Islet precursor cell (in vitro differentiated cells): Measurements from ENCODE around the gene RBMS3.

Source experiments
- DNase-seq: peaks from one replicate; pipeline ENCODE4 v3.0.0-alpha.2; 2018

Gene RBMS3

DNA sequence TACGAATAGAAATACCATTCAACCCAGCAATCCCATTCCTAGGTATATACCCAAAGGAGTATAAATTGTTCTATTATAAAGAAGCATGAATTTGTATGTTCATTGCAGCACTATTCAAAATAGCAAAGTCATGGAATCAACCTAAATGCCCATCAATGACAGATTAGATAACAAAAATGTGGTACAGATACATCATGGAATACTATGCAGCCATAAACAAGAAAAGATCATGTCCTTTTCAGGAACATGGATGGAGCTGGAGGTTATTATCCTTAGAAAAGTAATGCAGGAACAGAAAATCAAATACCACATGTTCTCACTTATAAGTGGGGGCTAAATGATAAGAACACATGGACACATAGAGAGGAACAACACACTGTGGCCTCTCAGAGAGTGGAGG lies 571.9 kb downstream of the RBMS3 start:
- no peak for DNase-seq

DNA sequence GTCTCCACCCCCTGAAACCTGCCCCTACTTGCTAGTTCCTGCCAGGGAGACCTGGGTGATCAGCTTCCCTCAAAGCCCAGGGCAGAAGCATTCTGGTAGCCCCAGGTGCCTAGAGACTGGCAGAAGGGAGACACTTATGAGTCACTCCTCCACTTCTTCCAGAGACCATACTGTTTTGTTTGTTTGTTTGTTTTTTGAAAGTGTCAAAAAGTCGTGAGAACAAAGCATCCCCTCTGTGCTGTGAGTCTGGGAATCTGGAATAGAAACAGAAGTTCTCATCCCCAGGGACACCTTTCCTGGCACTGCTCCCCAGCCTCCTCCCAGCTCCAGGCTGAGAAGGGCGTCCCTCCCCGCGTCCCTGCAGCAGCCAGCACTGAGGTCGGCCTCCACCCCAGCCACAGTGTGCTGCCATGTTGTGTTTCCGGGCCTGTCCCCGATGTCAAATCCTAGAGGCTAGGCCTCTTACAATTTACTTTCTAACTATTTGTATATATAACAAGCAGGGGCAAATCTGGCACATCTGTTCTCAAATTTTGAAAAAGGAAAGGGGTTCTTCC lies 573.0 kb downstream of the RBMS3 start:
- peak; percentile 70 for DNase-seq

DNA sequence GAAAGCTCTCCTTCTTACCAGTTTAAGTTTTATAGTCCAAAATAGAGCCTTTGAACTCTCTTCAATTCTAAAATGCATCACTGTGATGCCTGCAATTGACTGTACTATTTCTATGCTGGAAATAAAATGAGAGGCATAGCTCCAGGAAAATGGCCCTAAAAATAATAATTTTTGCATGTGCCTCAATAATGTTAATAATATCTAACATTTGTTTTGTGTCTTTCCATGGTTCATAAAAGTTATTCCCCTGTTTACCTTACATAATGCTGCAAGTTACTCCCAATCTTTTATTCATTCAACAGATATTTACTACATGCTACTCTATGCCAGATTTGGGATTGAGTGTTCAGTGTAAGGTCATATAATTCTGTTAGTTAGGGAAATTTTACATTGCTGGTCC lies 574.0 kb downstream of the RBMS3 start:
- no peak for DNase-seq

DNA sequence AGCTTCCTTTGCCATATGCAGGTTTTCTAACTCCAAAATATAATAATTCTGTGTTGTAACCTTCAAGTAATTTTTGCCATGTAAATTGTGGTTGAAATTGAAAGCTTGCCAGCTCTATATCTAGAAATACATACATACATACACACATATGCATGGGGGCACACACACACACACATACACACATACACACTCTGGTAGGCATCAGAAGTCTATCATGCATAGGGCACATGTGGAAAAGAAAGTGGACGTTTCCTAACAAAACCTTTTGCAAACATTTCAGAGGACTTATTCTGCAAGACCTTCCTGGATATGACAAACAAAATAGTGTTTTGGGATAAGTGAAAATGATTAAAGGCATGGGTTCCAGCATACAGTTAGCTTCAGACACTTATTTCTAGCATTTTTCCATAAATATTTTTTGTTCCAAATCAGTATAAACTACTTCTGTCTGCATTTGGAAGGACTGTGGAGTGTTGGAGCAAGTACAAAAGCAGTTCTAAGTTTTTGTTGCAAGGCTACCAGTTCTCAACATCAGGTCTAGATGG lies 578.9 kb downstream of the RBMS3 start:
- DNase-seq, result no peak

DNA sequence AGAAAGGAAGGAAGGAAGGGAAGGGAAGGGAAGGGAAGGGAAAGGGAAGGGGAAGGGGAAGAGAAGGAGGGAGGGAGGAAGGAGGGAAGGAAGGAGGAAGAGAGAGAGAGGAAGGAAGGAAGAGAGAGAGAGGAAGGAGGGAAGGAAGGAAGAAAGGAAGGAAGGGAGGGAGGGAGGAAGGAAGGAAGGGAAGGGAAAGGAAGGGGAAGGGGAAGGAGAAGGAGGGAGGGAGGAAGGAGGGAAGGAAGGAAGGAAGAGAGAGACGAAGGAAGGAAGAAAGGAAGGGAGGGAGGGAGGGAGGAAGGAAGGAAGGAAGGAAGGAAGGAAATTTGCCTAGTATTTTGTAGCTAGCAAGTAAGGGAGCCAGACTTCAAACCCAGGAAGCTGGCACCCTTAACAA lies 583.9 kb downstream of the RBMS3 start:
- no peak for DNase-seq

DNA sequence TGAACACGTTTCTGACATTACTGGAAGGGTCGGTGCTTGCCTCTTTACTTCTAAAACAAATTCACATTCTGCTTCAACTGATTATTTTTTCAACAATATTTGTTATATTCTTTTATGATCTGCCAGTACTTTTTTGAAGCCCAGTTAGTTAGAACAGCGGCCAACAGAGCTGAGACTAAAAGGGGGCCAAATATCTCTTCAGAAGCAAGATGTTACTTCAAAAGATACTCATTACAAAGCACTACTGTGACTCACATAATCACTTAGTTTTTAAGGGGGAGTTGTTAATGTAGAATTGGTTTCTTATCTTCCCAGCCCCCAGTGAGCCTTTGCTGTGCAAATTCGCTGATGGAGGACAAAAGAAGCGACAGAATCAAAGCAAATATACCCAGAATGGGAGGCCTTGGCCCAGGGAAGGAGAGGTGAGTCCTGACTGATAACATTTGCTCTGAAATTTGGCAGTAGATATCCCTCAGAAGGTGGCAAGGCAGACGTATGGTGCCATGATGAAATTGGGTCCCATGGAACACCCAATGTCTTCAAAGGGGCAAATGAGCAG lies 587.8 kb downstream of the RBMS3 start:
- DNase-seq, result no peak

DNA sequence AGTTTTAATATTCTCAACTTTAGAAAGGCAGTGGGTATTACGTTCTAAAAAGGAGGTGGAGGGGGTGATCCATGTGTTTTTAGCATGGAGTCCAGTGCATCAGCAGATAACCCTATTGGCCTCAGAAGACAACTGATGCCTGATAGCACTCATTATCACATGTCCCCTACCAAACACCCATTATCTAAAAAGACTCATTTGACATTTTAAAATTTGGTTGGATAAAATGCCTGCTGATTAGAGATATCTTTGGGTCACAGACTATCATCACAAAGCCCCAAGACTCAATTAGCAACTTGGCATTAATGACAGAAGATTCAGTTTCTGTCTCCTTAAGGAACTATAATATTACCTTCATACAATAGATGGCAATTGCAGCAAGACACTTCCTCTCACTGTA lies 589.3 kb downstream of the RBMS3 start:
- no peak for DNase-seq

DNA sequence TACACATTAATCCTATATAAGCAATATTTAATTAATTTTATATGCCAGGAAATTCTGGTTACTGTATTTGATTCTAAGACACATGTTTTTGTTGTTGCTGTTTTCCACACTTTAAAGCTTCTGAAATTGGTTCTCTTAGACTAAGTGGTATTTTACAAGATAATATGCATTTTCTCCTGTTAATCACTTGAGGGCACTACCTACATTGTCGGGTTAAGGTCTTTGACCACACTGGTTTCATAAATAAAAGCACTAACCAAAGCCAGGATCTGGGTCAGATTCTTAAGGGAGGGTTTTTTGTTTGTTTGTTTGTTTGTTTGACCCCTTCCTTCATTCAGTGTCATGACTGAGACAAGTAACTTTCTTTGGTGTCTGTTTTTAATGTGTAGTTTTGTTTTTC lies 590.2 kb downstream of the RBMS3 start:
- DNase-seq, result no peak

DNA sequence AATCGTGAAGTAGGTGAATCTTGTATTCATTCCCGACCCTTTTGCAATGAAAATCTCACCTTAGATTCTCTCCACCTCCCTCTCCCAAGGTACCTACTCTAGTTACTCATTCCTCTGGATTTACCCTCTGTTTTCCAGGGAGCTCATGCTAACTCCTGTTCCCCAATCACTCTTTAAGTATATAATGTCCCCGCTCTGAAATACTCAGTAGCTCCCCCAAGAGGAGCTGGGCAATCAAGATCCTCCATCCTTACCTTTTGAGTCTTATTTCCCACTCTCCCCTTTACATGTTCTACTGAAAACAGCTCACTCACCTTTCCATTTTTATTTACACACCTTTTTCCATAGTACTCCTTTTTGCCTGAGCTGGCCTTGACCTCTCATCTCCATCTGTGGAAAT lies 599.9 kb downstream of the RBMS3 start:
- DNase-seq, result no peak

DNA sequence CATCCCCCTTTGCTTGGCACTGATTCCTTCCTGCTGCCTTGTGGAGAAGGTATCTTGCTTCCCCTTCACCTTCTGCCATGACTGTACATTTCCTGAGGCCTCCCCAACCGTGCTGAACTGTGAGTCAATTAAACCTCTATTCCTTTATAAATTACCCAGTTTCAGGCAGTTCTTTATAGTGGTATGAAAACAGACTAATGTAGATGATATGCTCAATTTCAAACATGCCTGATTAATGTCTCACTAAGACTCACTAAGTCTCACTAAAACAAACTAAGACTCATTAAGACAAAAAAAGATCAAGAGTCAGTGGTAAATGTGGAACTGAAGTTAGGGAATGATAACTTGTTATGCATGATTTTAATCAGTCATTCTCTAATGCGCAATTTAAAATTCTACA lies 606.6 kb downstream of the RBMS3 start:
- no peak for DNase-seq

DNA sequence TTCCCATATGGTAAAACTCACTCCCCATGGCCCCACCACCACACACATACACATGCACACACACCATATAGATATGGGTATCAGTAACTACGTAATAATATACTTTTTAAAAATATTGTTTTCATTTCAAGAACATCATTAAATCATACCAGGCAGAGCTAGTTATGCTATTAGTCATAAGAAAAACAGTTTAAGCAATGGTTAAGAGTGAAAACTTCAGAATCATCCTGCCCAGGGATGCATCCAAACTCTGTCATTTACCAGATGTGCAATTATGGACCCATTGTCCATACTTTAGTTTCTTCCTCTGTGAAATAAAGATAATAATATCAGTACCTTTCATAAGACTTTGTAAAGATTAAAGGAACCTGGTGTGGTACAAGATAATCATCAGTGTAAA lies 608.3 kb downstream of the RBMS3 start:
- DNase-seq, result no peak

DNA sequence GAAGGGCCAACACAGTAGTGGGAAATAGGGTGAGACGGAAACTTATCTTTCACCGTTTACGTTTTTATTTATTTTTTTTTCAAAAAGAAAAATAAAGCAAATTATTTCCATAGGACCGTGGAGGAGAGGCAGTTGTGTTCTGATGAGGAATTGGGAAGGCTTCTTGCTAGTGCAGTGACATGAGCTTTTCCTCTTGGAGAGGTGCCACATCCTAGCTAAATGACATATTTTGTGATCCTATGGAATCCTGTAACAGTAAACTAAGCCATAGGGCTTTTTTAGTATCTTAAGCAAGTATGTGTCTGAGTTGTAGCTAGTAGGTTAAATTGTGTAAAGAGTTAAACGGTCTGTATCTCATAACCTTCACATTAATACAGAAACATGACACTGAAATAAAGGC lies 609.9 kb downstream of the RBMS3 start:
- no peak for DNase-seq

DNA sequence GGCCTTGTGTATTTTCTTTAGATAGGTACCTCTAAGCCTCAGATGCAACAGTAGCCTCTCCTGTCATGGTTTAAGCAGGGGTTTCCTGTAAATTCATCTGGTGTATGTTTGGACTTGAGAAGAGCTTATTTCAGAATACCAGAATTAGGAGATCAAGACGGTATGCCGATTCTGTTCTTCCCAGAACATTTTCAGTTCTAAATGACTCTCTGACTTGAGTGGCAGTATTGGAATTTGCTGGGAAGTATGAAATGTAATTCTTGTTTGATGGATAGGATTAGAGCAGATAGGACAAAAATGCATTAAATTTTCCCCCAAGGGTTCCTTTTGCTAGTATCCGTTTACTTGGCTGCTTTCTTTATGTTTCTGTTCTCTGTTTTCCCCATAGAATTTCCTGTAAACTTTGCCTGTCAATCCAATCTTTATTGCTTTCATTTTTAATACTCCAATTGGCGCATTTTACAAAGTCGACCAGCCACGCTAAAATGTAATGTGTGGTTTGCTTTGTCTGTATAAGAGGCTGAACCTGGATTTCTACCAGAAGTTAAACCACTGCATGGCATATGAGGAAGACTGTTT lies 612.2 kb downstream of the RBMS3 start:
- DNase-seq, result no peak

DNA sequence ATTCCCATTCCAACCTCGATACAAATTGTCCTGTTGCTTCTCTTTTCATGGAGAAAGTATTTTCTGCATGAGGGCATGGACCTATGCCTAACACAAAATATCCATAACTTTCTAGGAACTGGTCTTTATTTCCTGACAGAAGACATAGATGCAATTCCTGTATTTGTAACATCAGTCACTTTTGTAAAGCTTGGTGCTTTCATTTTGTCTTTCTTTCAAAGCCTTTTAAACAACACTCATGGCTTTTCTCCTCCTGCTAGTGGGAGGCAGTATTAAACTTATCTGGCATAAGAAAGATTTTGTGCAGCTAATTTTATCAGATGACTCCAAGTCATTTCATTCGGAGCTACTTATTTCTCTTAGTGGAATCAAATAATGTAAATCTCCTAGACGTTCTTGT lies 616.0 kb downstream of the RBMS3 start:
- no peak for DNase-seq

DNA sequence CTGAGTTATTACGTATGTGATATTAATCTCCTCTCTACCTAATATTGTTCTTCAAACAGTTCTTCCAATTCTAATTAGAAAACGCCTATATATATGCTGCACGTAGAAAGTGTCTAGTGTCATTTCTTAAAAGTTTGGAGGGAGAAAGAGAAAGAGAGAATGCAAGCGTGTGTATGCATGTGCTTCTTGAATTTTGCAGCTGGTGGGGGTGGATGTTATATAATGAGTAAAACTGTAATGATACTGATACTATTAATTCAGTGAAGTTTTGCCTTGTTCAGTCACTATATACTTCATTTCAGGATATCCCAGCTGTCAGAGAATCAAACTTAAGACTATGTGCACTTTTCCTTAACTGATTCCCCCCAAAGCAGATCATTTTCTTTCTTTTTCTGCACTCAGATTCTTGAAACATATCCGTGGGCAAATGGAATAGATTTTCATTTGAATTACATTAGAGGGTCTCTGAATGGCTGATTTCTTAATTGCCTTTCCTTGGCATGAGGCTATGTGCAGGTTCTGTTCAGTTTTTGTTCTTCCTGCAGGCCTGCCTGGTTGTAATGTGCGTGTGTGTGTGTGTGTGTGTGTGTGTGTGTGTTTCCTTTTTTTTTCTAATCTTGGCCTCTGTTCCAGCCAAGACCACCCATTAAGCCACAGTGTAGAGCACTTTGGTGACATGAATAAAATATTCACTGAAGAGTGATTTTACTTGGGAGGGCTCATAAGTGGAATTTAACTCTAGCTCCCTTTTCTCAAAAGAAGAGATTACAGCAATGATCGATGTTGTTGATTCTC lies 617.5 kb downstream of the RBMS3 start:
- no peak for DNase-seq

DNA sequence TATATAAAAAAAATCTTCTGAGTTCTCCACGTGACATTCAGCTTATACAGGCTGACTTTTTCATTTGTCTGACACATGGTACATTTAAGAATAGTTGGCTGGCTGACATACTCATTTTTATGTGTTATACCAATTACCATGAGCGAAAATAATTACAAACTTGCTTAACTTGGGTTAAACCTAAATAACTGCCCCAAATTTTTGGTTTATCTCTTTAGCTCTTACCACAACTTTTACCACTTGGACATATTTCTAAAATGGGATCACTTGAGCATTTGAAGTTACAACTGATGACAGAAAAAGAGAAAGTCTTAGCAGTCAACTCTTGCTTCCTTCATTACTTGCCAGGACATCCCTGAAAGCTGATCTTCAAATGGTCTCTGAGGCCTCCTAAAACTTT lies 618.1 kb downstream of the RBMS3 start:
- no peak for DNase-seq

DNA sequence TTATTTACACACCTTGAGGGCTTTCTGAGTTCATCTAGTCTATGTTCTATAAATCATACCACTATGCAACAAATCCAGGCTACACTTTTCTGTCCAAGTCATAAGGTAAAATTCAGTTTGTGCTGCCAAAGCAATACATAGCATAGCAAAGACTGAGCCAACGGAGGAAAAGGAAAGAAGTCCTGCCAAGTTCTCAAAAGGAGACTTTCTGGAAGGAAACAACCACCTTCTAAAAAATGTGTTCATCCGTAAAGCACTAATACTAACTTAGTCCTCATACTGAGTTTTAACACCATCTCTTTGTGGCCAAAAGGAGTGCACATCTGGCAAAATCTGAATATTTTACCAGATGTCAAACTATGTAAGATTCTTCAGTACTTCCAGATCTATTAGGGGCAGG lies 620.2 kb downstream of the RBMS3 start:
- DNase-seq, result no peak

DNA sequence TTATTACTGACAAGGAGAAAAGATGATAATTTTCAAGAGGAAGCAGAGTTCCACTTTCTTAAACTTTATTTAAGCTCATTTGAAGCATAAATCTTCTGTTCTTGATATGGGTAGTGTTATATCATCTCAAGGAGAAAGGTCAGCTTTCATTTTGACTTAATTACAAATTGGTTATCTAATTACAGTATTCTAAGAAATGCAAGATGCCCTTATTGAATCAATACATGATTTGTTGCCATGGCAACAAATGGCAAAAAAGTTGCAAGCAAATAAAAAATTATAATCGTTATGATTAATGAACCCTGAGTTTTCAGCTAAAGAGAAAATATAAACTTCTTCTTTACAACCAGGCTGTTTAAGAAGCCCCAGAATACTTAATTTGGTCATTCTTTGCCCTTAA lies 622.7 kb downstream of the RBMS3 start:
- DNase-seq, result no peak

DNA sequence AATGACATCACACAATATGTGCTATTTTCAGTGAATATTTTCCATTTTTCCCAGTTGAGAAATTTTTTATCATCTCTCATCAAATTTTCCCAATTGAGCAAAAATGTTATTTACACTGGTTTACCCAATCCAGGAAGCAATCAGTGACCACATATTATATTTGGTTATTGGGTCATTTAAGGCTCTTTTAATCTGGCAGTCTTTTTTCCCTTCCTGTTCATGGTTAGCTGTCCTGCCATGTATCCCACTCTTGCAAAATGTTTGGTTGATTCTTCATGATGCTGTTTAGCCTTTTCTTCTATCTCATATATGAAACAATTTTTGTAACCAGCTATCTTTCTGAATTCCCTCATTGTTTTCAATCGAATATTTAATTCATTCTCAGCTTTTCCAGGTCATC lies 626.0 kb downstream of the RBMS3 start:
- DNase-seq, result no peak

DNA sequence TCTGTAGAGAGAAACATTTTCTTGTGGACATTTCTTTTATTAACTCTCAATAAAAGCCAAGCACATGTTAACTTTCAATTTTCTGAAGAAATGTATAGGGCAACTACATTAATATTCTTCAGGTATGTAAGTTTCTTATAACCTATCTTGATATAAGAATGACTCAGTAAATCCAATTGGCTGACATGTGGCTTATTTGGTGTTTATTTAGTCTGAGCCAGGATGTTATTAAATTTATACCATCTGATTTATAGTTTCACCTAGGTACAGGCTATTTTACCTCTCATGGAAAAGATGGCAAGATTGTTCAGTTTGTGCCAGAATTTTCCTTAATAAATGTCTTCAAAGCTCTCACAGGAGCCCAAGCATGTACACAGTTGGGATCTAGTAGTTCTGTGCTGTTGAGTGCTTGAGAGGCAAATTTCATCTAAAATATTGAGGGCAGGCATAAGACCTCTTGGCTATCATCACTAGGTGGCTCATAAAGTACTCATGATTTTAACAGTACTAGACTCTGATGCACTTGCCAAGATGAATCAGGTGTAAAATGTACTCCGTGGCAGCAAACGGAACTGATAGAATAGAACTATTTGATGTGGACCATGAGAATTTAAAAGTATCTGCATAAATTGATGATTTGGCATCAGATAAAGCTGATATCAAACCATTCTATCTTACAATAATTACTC lies 631.9 kb downstream of the RBMS3 start:
- no peak for DNase-seq

DNA sequence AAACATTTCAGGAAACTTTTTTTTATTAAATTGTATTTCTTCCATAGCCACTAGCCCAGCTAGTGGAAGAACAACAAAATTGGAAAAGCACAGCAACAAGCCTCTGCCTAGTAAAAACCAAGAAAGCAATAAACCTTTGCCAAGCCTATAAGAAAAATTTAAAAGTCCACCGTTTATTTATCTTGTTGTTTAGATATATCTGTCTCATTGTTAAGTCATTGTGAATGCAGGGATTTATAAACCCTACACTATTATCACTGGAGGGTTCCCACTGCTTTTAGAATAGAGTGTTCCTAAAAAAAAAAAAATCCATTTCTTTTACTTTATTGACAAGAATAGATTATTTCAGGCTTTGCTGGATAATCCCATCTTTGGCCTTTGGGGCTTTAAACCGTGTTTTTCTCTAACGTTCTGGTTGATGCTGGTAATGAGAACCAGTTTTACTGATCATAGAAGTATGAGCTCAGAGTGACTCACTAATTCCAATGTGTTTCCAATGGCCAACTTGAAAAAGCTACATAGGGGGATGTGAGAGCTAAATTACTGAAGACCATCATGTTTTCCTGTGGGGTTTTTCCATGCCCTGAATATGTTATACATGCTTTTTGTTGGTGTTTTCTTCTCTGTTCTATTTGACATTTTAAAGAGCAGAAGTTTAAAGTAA lies 634.1 kb downstream of the RBMS3 start:
- no peak for DNase-seq

DNA sequence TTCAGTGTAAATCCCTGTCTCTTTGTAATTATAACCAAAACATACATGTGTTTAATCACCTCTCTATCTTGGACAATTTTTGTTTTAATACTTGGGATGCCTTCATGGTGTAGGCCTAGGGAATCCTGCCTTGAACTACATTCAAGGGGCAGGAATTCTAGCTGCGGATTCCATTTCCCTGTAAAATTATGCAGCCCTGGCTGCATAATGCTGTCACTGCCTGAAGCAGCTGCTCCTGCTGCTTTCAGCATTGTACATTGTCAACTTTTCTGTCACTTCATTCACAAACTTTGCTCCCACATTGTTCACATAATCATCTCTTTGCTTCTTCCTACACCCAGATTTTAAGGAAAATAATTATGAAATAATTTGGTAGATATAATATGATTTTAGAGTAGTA lies 638.7 kb downstream of the RBMS3 start:
- DNase-seq, result no peak
